ENCODE data around the gene PBX4.

DNA sequence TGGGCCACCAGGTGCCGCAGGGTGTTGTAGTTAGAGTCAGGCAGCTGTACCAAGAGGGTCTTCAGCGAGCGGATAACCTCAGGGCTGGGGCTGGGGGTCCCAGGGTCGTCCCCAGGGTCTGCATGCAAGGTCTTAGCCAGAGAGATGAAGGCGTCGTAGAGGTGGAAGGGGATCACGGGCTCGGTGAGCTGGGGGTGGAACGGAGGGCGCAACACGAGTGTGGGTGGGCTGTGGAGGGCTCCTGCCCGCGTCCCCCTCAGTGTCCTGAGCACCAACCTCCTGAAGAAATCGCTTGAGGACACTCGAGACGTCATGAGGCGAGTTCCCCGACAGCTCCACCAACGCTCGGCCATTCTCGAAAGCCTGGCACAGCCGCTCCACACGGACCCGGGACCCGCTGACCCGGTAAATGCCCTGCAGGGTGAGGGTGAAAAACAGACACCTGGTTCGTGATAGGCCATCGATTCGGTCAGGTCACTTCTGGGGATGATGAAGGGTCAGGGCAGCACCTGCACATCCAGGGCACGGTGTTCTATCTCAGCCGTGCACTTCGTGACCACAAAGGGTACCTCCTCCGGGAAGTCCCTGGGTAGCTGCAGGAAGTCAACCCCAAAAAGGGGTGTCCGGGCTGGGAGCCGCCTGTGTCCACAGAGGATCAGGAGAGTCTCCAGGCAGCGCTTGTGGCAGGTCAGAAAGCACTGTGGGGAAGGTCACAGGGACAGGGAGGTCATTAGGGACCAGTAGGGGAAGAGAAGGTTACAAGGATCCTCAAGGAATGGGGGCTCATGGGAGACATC is 16.2 kb upstream of the PBX4 start:
- TF ChIP-seq ZNF274 (IDR thresholded peaks at IDR 0.05; ENCODE audit: low read depth, low read length) (no peak), YY1 (IDR thresholded peaks at IDR 0.05; ENCODE audit: insufficient read depth, insufficient read length) (no peak)

Data from NT2/D1 (cell line).